Keratinocyte (primary cell): ENCODE data around the gene HELZ2. TPM values are rescaled to one million over a fixed set of nuclear protein-coding genes. Genes with fewer than 3 reads are reported as not detected.

Experiments
- DNase-seq: peaks from one replicate; pipeline ENCODE4 v3.0.0-alpha.2; 2011; ENCODE audit warnings: low read depth, missing footprints, low spot score
- FAIRE-seq: peaks from 2 replicates; lab custom pipeline; 2011; peaks lifted over from hg19 to GRCh38; lab: Jason Lieb, UNC
- H2AFZ ChIP-seq: 2 replicates; pipeline ENCODE4 v1.6.0; 2012; ENCODE audit warnings: low read length, control low read depth, inconsistent platforms; ENCODE audit not compliant: control insufficient read depth
- H3K27ac ChIP-seq: 2 replicates; pipeline ENCODE4 v1.5.1; 2011; ENCODE audit warnings: low read length; ENCODE audit not compliant: control insufficient read depth, insufficient read depth
- H3K27me3 ChIP-seq: 3 replicates; pipeline ENCODE4 v1.6.0; 2011; ENCODE audit warnings: low read length; ENCODE audit not compliant: control insufficient read depth, insufficient read depth; ENCODE audit errors: extremely low read depth
- H3K36me3 ChIP-seq, 2 experiments: 2 replicates in 1 of 2; 3 replicates in 1 of 2; pipeline ENCODE4 v1.5.1; 2011; ENCODE audit warnings: low read length in 2 of 2, mild to moderate bottlenecking in 1 of 2; ENCODE audit not compliant: control insufficient read depth in 2 of 2, insufficient read depth in 2 of 2; ENCODE audit errors: extremely low read depth in 1 of 2
- H3K4me1 ChIP-seq: 3 replicates; pipeline ENCODE4 v1.5.1; 2011; ENCODE audit warnings: low read length; ENCODE audit not compliant: control insufficient read depth, insufficient read depth; ENCODE audit errors: extremely low read depth
- H3K4me2 ChIP-seq: 3 replicates; pipeline ENCODE4 v1.6.0; 2011; ENCODE audit warnings: low read depth, low read length; ENCODE audit not compliant: control insufficient read depth, insufficient read depth; ENCODE audit errors: extremely low read depth
- H3K4me3 ChIP-seq, 3 experiments: fragments of 200-600 bp in 1 of 3; sonication (generic) in 1 of 3; 2 replicates in 2 of 3; 3 replicates in 1 of 3; pipeline ENCODE4 v1.5.1; 2011 to 2016; ENCODE audit warnings: low read length in 3 of 3, mild to moderate bottlenecking in 3 of 3, control low read depth in 2 of 3, inconsistent platforms in 1 of 3, low read depth in 1 of 3, mixed read lengths in 1 of 3, mixed run types in 1 of 3, moderate library complexity in 1 of 3; ENCODE audit not compliant: control insufficient read depth in 2 of 3, insufficient read depth in 2 of 3; ENCODE audit errors: extremely low read depth in 1 of 3
- H3K79me2 ChIP-seq: 2 replicates; pipeline ENCODE4 v1.6.0; 2012; ENCODE audit warnings: low read length; ENCODE audit not compliant: control insufficient read depth, insufficient read depth
- H3K9ac ChIP-seq: 3 replicates; pipeline ENCODE4 v1.6.0; 2011; ENCODE audit warnings: low read length; ENCODE audit not compliant: control insufficient read depth, insufficient read depth; ENCODE audit errors: extremely low read depth
- H3K9me1 ChIP-seq: 3 replicates; pipeline ENCODE4 v1.6.0; 2011; ENCODE audit warnings: low read length; ENCODE audit not compliant: control insufficient read depth, insufficient read depth; ENCODE audit errors: extremely low read depth
- H3K9me3 ChIP-seq: 2 replicates; pipeline ENCODE4 v1.5.1; 2012; ENCODE audit warnings: low read depth, low read length; ENCODE audit not compliant: control insufficient read depth
- H4K20me1 ChIP-seq: 3 replicates; pipeline ENCODE4 v1.6.0; 2011; ENCODE audit warnings: low read length; ENCODE audit not compliant: control insufficient read depth, insufficient read depth; ENCODE audit errors: extremely low read depth
- EZH2 ChIP-seq: IDR thresholded peaks from one replicate; pipeline ENCODE4 v1.6.1; 2012; ENCODE audit warnings: inconsistent platforms, mild to moderate bottlenecking, low read length, moderate library complexity
- dilution Hi-C: fragments of 300-500 bp; cut with MboI; formaldehyde crosslinking; loops from one replicate; pipeline ENCODE4 v1.7.0; 2020; ENCODE audit warnings: low sequenced_read_pairs; ENCODE audit not compliant: extremely low pct_ligation_motif_present
- polyA plus RNA-seq, 5 experiments: library from polyadenylated mRNA; depleted of rRNA in 3 of 5; stranded (reverse) in 3 of 5; stranded (forward) in 1 of 5; unstranded in 1 of 5; fragments of >200 nt; gene quantifications; 1 replicate in 1 of 5; 2 replicates in 3 of 5; 3 replicates in 1 of 5; pipeline versions ENCODE4 v1.2.1 to v1.2.3, GENCODE V29; 2011 to 2012; ENCODE audit warnings: missing spikeins in 2 of 5, low read depth in 1 of 5, low replicate concordance in 1 of 5
- TF ChIP-seq, protein P1 (sequence below), 3 experiments: IDR thresholded peaks in 1 of 3; conservative IDR thresholded peaks in 1 of 3; optimal IDR thresholded peaks in 1 of 3; 2 replicates in 2 of 3; 3 replicates in 1 of 3; pipeline versions ENCODE3 to v1.5.1; 2011; ENCODE audit warnings: low read length in 3 of 3, mild to moderate bottlenecking in 3 of 3, moderate library complexity in 2 of 3, control low read depth in 1 of 3, inconsistent platforms in 1 of 3; ENCODE audit not compliant: insufficient read depth in 2 of 3; ENCODE audit errors: extremely low read depth in 1 of 3

HELZ2 gene
- polyA plus RNA-seq, 1 donor (not counting 4 experiments of a cell fraction or from before 2014, with no cell fraction given) = 14.8 TPM

DNA sequence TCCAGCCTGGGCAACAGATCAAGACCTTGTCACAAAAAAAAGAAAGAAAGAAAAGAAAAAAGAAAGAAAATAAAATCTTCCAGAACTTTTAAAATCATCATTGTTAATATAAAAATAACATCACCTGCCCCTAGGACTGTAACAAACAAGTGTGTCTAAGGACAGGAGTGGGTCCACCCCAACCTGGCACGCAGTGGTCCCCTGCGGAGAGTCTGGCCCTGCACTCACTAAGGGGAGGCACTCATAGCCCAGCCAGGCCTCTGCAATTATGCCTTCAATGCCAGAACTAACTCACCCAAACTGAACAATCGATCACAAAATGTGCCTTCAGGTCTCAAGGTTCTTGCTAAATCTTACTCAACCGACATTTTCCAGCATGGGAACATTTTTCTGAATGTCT lies 48.1 kb upstream of the HELZ2 start:
- no peaks in the 10 kb centered on the region for H4K20me1 ChIP-seq
- TF ChIP-seq, protein P1, sequence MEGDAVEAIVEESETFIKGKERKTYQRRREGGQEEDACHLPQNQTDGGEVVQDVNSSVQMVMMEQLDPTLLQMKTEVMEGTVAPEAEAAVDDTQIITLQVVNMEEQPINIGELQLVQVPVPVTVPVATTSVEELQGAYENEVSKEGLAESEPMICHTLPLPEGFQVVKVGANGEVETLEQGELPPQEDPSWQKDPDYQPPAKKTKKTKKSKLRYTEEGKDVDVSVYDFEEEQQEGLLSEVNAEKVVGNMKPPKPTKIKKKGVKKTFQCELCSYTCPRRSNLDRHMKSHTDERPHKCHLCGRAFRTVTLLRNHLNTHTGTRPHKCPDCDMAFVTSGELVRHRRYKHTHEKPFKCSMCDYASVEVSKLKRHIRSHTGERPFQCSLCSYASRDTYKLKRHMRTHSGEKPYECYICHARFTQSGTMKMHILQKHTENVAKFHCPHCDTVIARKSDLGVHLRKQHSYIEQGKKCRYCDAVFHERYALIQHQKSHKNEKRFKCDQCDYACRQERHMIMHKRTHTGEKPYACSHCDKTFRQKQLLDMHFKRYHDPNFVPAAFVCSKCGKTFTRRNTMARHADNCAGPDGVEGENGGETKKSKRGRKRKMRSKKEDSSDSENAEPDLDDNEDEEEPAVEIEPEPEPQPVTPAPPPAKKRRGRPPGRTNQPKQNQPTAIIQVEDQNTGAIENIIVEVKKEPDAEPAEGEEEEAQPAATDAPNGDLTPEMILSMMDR (optimal IDR thresholded peaks at IDR 0.05 in 1 of 3, IDR thresholded peaks at IDR 0.05 in 1 of 3, conservative IDR thresholded peaks at IDR 0.05 in 1 of 3; ENCODE audit: extremely low read depth in 1 of 3, insufficient read depth in 2 of 3, low read length in 3 of 3) = no peak
- no peak overlapping the region for H3K4me2 ChIP-seq
- no peak overlapping the region for H2AFZ ChIP-seq
- no peaks in the 10 kb centered on the region for H3K4me1 ChIP-seq
- no peaks in the 10 kb centered on the region for H3K9me3 ChIP-seq
- peaks cover 9 to 16% of the 10 kb centered on the region in 2 experiments for H3K36me3 ChIP-seq
- FAIRE-seq (no peak), DNase-seq (no peak)
- dilution Hi-C loops = no loop called here
- peaks cover 62% of the 10 kb centered on the region for H3K79me2 ChIP-seq
- H3K27ac ChIP-seq = no peak overlapping the region
- no peaks in the 10 kb centered on the region for H3K27me3 ChIP-seq
- H3K9me1 ChIP-seq = no peaks in the 10 kb centered on the region
- H3K4me3 ChIP-seq = no peak overlapping the region
- H3K9ac ChIP-seq = no peak overlapping the region

DNA sequence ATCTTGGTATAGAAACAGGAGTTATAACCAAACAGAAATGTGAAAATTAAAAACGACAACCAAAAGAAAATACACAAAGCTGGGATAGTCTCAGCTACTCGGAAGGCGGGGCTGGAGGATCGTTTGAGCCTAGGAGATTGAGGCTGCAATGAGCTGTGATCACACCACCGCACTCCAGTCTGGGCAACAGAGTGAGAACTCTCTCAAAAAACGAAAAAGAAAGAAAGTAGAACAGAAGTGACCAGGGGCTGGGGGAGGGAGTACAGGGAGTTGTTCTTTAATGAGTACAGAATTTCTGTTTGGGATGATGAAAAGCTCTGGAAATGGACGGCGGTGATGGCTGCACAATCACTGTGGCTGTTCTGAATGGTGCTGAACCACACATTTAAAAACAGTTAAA lies 47.0 kb upstream of the HELZ2 start:
- no peaks in the 10 kb centered on the region for H3K4me1 ChIP-seq
- H3K36me3 ChIP-seq = peaks cover 11 to 16% of the 10 kb centered on the region in 2 experiments
- no peak overlapping the region for H3K4me3 ChIP-seq
- H3K79me2 ChIP-seq = peaks cover 59% of the 10 kb centered on the region
- H4K20me1 ChIP-seq = no peaks in the 10 kb centered on the region
- no peak overlapping the region for H2AFZ ChIP-seq
- TF ChIP-seq EZH2 = no peak
- TF ChIP-seq, protein P1 (optimal IDR thresholded peaks at IDR 0.05 in 1 of 3, IDR thresholded peaks at IDR 0.05 in 1 of 3, conservative IDR thresholded peaks at IDR 0.05 in 1 of 3; ENCODE audit: extremely low read depth in 1 of 3, insufficient read depth in 2 of 3, low read length in 3 of 3) = no peak
- no peak overlapping the region for H3K27ac ChIP-seq
- no peak overlapping the region for H3K4me2 ChIP-seq
- no peak overlapping the region for H3K9ac ChIP-seq
- dilution Hi-C loops = no loop called here
- no peak for DNase-seq
- no peaks in the 10 kb centered on the region for H3K9me1 ChIP-seq
- no peak for FAIRE-seq
- H3K9me3 ChIP-seq = no peaks in the 10 kb centered on the region
- H3K27me3 ChIP-seq = no peaks in the 10 kb centered on the region
